Panc1 (cell line): ENCODE data around the gene ADAMTS6. TPM values are rescaled to one million over a fixed set of nuclear protein-coding genes. Genes with fewer than 3 reads are reported as not detected.

Experiments used
- ATAC-seq: fragments of 200-7000 bp; cut with Tn5 transposase; 2 replicates; pipeline ENCODE4 v1.9.1; 2020; ENCODE audit warnings: mild to moderate bottlenecking, moderate library complexity
- BruUV-seq: library from RNA; stranded (reverse); fragments of 400-500 nt; replicated peaks from 2 replicates; lab custom pipeline; 2021; lab: Mats Ljungman, UMichigan
- CTCF ChIA-PET: fragments of 300-600 bp; sonication (Branson Sonifier 250); formaldehyde crosslinking; loops from one replicate; lab custom pipeline; 2022; ENCODE audit warnings: antibody characterized with exemption; lab: Charles Lee
- POLR2A ChIA-PET: fragments of 300-600 bp; sonication (Branson Sonifier 250); formaldehyde crosslinking; loops from one replicate; lab custom pipeline; 2022; ENCODE audit warnings: antibody characterized with exemption; lab: Charles Lee
- DNase-seq: peaks from one replicate; pipeline ENCODE4 v3.0.0-alpha.2; 2010; ENCODE audit warnings: low read depth, low spot score
- H3K27ac ChIP-seq: 2 replicates; pipeline ENCODE4 v1.5.1; 2011; ENCODE audit warnings: mild to moderate bottlenecking, low read length, inconsistent platforms
- H3K27me3 ChIP-seq: fragments of 200-500 bp; sonication (Bioruptor generic); 2 replicates; pipeline ENCODE4 v1.6.0; 2014; ENCODE audit warnings: low read length, inconsistent platforms; ENCODE audit not compliant: control insufficient read depth, insufficient read depth
- H3K36me3 ChIP-seq: fragments of 200-500 bp; sonication (Bioruptor generic); 2 replicates; pipeline ENCODE4 v1.5.1; 2014; ENCODE audit warnings: inconsistent platforms, mild to moderate bottlenecking, low read length, moderate library complexity; ENCODE audit not compliant: control insufficient read depth, insufficient read depth
- H3K4me1 ChIP-seq: 2 replicates; pipeline ENCODE4 v1.5.1; 2011; ENCODE audit warnings: inconsistent platforms, mild to moderate bottlenecking, low read length, moderate library complexity; ENCODE audit not compliant: control insufficient read depth, insufficient read depth
- H3K4me3 ChIP-seq, 2 experiments: 2 replicates each; pipeline ENCODE4 v1.5.1; 2011 to 2012; ENCODE audit warnings: low read depth in 2 of 2, low read length in 2 of 2, mild to moderate bottlenecking in 2 of 2, inconsistent platforms in 1 of 2, moderate library complexity in 1 of 2
- H3K9me3 ChIP-seq: fragments of 200-500 bp; sonication (Bioruptor generic); 2 replicates; pipeline ENCODE4 v1.5.1; 2014; ENCODE audit warnings: low read depth, mild to moderate bottlenecking, inconsistent platforms, low read length, moderate library complexity; ENCODE audit not compliant: control insufficient read depth, insufficient read depth
- POLR2AphosphoS5 ChIP-seq: IDR thresholded peaks from 2 replicates; pipeline ENCODE4 v1.6.1; 2012; ENCODE audit warnings: mild to moderate bottlenecking, low read depth, low read length, moderate library complexity
- SIN3A ChIP-seq: IDR thresholded peaks from 2 replicates; pipeline ENCODE4 v1.6.1; 2012; ENCODE audit warnings: low read depth, mild to moderate bottlenecking, low read length, moderate library complexity, borderline replicate concordance; ENCODE audit not compliant: insufficient read depth
- TCF7L2 ChIP-seq: IDR thresholded peaks from 2 replicates; pipeline ENCODE4 v1.6.1; 2011; ENCODE audit warnings: mild to moderate bottlenecking, low read depth, low read length, inconsistent platforms
- in situ Hi-C: cut with HindIII; loops from 2 replicates; pipeline ENCODE4 v1.10.0; 2016; ENCODE audit warnings: low sequenced_read_pairs, low pct_unique_long_range_greater_than_20kb
- intact Hi-C: fragments of 100-400 bp; cut with micrococcal nuclease; formaldehyde crosslinking; loops from one replicate; pipeline ENCODE4 v1.10.0; 2022; ENCODE audit not compliant: unreplicated experiment
- total RNA-seq: library from RNA; stranded (reverse); gene quantifications from one replicate; pipeline ENCODE4 v1.2.1, GENCODE V29; 2021; ENCODE audit not compliant: unreplicated experiment
- TF ChIP-seq, protein P1 (sequence below), 2 experiments: IDR thresholded peaks; 2 replicates each; pipeline ENCODE4 v1.6.1; 2011 to 2012; ENCODE audit warnings: low read depth in 2 of 2, control low read depth in 1 of 2, low read length in 1 of 2, mild to moderate bottlenecking in 1 of 2, moderate library complexity in 1 of 2; ENCODE audit not compliant: insufficient read depth in 1 of 2
- TF ChIP-seq, protein P2 (sequence below): fragments of 450-650 bp; IDR thresholded peaks from 2 replicates; pipeline ENCODE4 v1.5.1; 2017; ENCODE audit warnings: mild to moderate bottlenecking

The ADAMTS6 gene
- total RNA-seq, 1 experiment from 2014 or later = 0.64 TPM

DNA sequence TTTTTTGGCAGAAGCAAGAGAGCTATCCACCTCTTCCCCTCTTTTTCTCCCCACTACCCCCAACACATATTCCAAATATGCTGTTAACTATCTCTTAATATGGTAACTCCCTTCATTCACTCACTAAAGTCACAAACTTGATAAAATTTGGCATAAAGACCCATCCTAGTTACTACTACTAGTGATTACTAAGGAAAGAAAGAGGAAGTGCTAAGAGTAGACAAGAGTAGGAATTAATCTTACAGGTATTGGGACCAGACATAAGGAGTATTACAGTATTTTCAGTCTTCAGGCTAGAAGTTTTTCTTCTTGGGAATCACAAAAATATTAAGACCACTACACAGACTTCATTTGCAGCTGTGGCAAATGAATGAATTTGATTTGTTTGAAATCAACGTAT is 2.2 kb downstream of the ADAMTS6 start:
- Histone ChIP-seq H3K4me3 (peak overlapping the region in 1 of 2 experiments; percentile 58; a peak in 1 of 4 replicates), H3K27ac (no peak overlapping the region), H3K9me3 (no peaks in the 10 kb centered on the region), H3K36me3 (no peaks in the 10 kb centered on the region; the same call in 1 of the 2 replicates), H3K4me1 (peaks cover 9% of the 10 kb centered on the region), H3K27me3 (peaks cover 21% of the 10 kb centered on the region)
- in situ Hi-C loops (no loop called here), intact Hi-C loops (no loop called here)
- CTCF ChIA-PET = no interaction called here
- DNase-seq = no peak
- no TSS peak for BruUV-seq
- POLR2A ChIA-PET = no interaction called here
- TF ChIP-seq SIN3A (no peak), TCF7L2 (no peak), POLR2AphosphoS5 (no peak)
- TF ChIP-seq, protein P1, sequence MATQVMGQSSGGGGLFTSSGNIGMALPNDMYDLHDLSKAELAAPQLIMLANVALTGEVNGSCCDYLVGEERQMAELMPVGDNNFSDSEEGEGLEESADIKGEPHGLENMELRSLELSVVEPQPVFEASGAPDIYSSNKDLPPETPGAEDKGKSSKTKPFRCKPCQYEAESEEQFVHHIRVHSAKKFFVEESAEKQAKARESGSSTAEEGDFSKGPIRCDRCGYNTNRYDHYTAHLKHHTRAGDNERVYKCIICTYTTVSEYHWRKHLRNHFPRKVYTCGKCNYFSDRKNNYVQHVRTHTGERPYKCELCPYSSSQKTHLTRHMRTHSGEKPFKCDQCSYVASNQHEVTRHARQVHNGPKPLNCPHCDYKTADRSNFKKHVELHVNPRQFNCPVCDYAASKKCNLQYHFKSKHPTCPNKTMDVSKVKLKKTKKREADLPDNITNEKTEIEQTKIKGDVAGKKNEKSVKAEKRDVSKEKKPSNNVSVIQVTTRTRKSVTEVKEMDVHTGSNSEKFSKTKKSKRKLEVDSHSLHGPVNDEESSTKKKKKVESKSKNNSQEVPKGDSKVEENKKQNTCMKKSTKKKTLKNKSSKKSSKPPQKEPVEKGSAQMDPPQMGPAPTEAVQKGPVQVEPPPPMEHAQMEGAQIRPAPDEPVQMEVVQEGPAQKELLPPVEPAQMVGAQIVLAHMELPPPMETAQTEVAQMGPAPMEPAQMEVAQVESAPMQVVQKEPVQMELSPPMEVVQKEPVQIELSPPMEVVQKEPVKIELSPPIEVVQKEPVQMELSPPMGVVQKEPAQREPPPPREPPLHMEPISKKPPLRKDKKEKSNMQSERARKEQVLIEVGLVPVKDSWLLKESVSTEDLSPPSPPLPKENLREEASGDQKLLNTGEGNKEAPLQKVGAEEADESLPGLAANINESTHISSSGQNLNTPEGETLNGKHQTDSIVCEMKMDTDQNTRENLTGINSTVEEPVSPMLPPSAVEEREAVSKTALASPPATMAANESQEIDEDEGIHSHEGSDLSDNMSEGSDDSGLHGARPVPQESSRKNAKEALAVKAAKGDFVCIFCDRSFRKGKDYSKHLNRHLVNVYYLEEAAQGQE (IDR thresholded peaks at IDR 0.05; ENCODE audit: insufficient read depth in 1 of 2, low read depth in 2 of 2, low read length in 1 of 2) = no peak
- TF ChIP-seq, protein P2, sequence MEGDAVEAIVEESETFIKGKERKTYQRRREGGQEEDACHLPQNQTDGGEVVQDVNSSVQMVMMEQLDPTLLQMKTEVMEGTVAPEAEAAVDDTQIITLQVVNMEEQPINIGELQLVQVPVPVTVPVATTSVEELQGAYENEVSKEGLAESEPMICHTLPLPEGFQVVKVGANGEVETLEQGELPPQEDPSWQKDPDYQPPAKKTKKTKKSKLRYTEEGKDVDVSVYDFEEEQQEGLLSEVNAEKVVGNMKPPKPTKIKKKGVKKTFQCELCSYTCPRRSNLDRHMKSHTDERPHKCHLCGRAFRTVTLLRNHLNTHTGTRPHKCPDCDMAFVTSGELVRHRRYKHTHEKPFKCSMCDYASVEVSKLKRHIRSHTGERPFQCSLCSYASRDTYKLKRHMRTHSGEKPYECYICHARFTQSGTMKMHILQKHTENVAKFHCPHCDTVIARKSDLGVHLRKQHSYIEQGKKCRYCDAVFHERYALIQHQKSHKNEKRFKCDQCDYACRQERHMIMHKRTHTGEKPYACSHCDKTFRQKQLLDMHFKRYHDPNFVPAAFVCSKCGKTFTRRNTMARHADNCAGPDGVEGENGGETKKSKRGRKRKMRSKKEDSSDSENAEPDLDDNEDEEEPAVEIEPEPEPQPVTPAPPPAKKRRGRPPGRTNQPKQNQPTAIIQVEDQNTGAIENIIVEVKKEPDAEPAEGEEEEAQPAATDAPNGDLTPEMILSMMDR = no peak
- no peak for ATAC-seq

DNA sequence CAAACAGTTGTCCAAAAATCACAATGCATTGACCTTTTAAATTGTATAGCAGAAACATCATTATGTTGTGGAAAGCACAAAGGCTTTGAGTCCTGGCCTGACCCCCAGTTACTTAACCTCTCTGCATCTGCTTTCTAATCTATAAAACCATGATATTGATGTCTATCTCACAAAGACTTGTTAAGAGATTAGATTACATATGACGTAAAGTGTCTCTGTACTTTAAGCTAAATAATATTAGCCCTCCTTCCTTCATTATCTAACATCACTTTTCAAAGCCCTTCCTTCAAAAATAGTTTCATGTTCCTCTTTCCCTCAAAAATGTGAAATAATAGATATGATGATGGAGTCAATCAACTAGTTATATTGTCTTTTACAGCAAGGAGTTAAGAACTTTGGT is 3.4 kb downstream of the ADAMTS6 start:
- ATAC-seq (no peak), DNase-seq (no peak)
- peaks cover 9% of the 10 kb centered on the region for H3K4me1 ChIP-seq
- ChIA-PET CTCF (no interaction called here), POLR2A (no interaction called here)
- in situ Hi-C loops (no loop called here), intact Hi-C loops (no loop called here)
- TF ChIP-seq, protein P2 = no peak
- TF ChIP-seq, protein P1 (IDR thresholded peaks at IDR 0.05; ENCODE audit: insufficient read depth in 1 of 2, low read depth in 2 of 2, low read length in 1 of 2) = no peak
- TF ChIP-seq POLR2AphosphoS5 (no peak), SIN3A (no peak), TCF7L2 (no peak)
- no peaks in the 10 kb centered on the region; the same call in 1 of the 2 replicates for H3K36me3 ChIP-seq
- no peak overlapping the region for H3K4me3 ChIP-seq
- H3K27ac ChIP-seq = no peak overlapping the region
- no TSS peak for BruUV-seq
- H3K27me3 ChIP-seq = peaks cover 21% of the 10 kb centered on the region
- H3K9me3 ChIP-seq = no peaks in the 10 kb centered on the region
